Measurements from ENCODE around the gene C9orf78.

- no peak for TF ChIP-seq SIN3A (IDR thresholded peaks at IDR 0.05; ENCODE audit: borderline replicate concordance, insufficient read depth, low read length)
- no peak for TF ChIP-seq POLR2AphosphoS5 (IDR thresholded peaks at IDR 0.05; ENCODE audit: low read depth, low read length)
- TF ChIP-seq TAF1 (IDR thresholded peaks at IDR 0.05; ENCODE audit: borderline replicate concordance, insufficient read depth, low read length): no peak
- TF ChIP-seq, protein P1, sequence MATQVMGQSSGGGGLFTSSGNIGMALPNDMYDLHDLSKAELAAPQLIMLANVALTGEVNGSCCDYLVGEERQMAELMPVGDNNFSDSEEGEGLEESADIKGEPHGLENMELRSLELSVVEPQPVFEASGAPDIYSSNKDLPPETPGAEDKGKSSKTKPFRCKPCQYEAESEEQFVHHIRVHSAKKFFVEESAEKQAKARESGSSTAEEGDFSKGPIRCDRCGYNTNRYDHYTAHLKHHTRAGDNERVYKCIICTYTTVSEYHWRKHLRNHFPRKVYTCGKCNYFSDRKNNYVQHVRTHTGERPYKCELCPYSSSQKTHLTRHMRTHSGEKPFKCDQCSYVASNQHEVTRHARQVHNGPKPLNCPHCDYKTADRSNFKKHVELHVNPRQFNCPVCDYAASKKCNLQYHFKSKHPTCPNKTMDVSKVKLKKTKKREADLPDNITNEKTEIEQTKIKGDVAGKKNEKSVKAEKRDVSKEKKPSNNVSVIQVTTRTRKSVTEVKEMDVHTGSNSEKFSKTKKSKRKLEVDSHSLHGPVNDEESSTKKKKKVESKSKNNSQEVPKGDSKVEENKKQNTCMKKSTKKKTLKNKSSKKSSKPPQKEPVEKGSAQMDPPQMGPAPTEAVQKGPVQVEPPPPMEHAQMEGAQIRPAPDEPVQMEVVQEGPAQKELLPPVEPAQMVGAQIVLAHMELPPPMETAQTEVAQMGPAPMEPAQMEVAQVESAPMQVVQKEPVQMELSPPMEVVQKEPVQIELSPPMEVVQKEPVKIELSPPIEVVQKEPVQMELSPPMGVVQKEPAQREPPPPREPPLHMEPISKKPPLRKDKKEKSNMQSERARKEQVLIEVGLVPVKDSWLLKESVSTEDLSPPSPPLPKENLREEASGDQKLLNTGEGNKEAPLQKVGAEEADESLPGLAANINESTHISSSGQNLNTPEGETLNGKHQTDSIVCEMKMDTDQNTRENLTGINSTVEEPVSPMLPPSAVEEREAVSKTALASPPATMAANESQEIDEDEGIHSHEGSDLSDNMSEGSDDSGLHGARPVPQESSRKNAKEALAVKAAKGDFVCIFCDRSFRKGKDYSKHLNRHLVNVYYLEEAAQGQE (IDR thresholded peaks at IDR 0.05; ENCODE audit: insufficient read depth in 1 of 2, low read depth in 2 of 2, low read length in 2 of 2): no peak
These were observed 6.0 kb upstream of the C9orf78 start for GRCh38 chr9:129841071-129841470.

Data from PFSK-1 (cell line).